Embryonic facial prominence (tissue), 1 donor: ENCODE results near the gene GBE1.

Experiments used
- DNase-seq: peaks from one replicate; pipeline ENCODE4 v3.0.0-alpha.2; 2016; ENCODE audit errors: extremely low spot score

GBE1 gene

GRCh38 chr3:81468391-81468790 lies 293.1 kb downstream of the GBE1 start:
- DNase-seq = no peak

GRCh38 chr3:81466201-81466560 lies 295.3 kb downstream of the GBE1 start:
- no peak for DNase-seq

- no peak for DNase-seq
These were observed 295.8 kb downstream of the GBE1 start for GRCh38 chr3:81465510-81466200.

- DNase-seq = no peak
These were observed 297.7 kb downstream of the GBE1 start for GRCh38 chr3:81463781-81464180.

- DNase-seq = no peak
These were observed 298.5 kb downstream of the GBE1 start for GRCh38 chr3:81462921-81463320.

GRCh38 chr3:81459733-81460132 lies 301.7 kb downstream of the GBE1 start:
- no peak for DNase-seq

GRCh38 chr3:81452418-81452817 lies 309.0 kb downstream of the GBE1 start:
- DNase-seq = no peak

- DNase-seq = no peak
These were observed 309.8 kb downstream of the GBE1 start for GRCh38 chr3:81451611-81452010.

- DNase-seq = no peak
These were observed 310.3 kb downstream of the GBE1 start for GRCh38 chr3:81451140-81451539.

GRCh38 chr3:81446806-81447205 lies 314.6 kb downstream of the GBE1 start:
- no peak for DNase-seq

GRCh38 chr3:81445712-81446111 lies 315.7 kb downstream of the GBE1 start:
- DNase-seq = no peak

GRCh38 chr3:81444817-81445460 lies 316.5 kb downstream of the GBE1 start:
- DNase-seq = no peak

GRCh38 chr3:81443958-81444357 lies 317.5 kb downstream of the GBE1 start:
- DNase-seq = no peak

GRCh38 chr3:81443457-81443782 lies 318.0 kb downstream of the GBE1 start:
- no peak for DNase-seq

GRCh38 chr3:81442758-81443456 lies 318.5 kb downstream of the GBE1 start:
- DNase-seq = no peak

GRCh38 chr3:81440661-81441060 lies 320.8 kb downstream of the GBE1 start:
- no peak for DNase-seq
